HG03432 (cell line): ENCODE data around the gene HSD17B3.
"Not testable (repeated sequence)": the region's sequence is repeated elsewhere in the genome, so short reads cannot be mapped to it uniquely, and the experiment has no call there.

Source experiments
- ATAC-seq: cut with Tn5 transposase; IDR thresholded peaks from one replicate; pipeline ENCODE4 v1.9.1; 2021; ENCODE audit warnings: mild to moderate bottlenecking, moderate library complexity; ENCODE audit not compliant: unreplicated experiment

The HSD17B3 gene

GRCh38 chr9:96201140-96201539, 100.8 kb downstream of the HSD17B3 start:
- ATAC-seq, result no peak

GRCh38 chr9:96199006-96199405, 103.0 kb downstream of the HSD17B3 start:
- no peak for ATAC-seq

DNA sequence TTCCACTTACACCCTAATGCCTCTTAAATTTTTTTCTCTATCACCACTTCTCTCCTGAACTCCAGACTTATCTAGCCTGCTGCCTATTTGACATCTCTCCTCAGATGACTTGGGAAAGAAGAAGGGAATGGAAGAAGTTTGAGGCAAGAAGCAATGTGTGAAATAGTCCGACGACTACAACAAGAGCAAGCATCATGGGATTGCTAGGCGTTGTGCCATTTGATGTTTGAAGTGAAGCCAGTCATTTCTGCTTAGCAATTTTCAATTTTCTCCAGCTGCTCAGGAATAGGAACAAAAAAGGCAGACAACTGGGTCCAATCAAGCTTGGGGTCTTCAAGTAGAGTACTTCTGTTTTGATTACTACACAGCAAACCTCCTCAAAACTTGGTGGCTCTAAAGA, 106.4 kb downstream of the HSD17B3 start:
- no peak for ATAC-seq

DNA sequence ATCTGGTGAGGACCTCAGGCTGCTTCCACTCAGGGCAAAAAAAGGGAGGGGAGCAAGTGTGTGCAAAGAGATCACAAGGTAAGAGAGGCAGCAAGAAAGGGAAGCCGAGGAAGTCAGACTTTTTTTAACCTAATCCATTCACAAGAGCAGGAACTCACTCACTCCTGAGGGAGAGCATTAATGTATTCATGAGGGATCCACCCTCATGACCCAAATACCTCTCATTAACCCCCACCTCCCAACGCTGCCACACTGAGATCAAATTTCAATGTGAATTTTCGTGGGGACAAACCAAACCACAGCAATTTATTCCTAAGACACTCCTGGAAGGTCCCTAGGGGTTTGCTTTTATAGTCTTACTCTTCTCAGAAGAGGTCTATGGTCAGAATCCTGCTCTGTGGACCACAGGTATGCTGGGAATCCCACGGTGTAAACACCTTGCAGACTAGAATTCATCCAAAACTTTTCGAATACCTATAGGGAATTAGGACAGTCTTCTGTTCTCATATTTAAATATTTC, 108.7 kb downstream of the HSD17B3 start:
- no peak for ATAC-seq

DNA sequence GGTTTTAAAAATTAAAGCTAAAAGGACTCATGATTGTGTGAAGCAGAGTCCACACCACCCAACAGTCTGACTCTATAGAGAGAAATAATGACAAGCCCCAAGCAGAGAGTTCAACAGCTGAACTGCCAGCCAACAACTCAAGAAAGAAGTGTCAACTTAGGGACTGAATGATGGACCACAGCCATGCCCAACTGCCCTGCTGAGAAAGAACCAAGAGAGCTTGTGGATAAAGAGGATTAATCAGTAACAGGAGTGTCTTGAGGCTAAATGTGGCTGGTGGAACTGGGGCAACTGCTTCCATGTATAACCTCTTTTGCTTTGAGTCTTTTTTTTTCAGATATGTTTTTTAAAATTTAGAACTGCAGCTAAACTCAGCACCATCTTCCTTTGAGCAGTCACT, 109.3 kb downstream of the HSD17B3 start:
- no peak for ATAC-seq

DNA sequence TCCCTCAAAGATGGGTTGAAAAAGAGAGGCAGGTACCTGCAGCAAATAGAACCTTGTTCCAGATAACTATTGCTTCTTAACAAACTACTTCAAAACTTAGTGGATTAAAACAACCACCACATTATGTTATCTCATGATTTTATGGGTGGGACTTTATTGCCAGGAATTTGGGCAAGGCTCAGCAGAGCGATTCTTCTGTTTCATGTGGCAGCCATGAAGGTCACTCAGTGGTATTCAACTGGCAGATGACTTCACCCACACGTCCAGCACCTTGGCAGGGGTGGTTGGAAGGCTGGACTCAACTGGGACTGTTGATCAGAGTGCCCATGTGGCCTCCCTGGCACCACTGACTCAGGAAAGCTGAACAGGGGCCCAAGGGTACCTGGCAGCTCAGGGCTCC, 112.0 kb downstream of the HSD17B3 start:
- no peak for ATAC-seq

DNA sequence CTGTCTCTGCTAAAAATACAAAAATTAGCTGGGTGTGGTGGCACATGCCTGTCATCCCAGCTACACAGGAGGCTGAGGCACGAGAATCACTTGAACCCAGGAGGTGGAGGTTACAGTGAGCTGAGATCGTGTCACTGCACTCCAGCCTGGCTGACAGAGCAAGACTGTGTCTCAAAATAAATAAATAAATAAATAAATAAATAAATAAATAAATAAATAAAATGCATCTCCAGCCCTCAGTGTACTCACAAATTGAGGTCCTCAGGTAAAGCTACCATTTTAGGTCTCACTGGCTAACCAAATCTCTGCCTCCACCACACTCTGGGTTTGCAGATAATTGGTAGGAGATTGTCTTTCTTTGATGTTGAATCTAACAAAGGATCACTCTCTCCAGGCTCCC, 112.4 kb downstream of the HSD17B3 start:
- ATAC-seq, result not testable (repeated sequence)

- ATAC-seq, result no peak
Observed at GRCh38 chr9:96188571-96188970, 113.4 kb downstream of the HSD17B3 start.

GRCh38 chr9:96187151-96187555, 114.8 kb downstream of the HSD17B3 start:
- ATAC-seq, result no peak

DNA sequence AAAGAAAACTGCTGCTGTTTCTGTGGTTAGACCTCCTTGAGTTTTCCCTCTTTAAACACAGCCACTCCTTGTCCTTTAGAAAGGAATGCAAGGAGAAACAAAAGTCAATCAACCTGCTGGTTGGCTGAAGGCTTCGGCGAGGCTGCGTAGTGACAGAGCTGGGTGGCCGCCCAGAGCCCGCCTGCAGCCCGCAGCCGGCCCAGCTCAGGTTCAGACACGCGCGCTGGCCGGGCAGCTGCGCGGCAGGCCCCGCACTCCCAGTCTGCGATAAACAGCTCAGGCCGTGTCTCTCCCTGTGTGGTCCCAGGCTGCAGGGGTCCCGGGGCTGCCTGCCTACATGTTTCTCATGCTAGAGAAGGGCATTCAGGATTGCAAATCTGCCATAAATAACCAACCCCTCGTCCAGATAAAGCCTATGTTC, 115.4 kb downstream of the HSD17B3 start:
- ATAC-seq, result no peak

GRCh38 chr9:96185518-96186156, 116.3 kb downstream of the HSD17B3 start:
- ATAC-seq, result no peak
